CD4-positive, alpha-beta T cell (primary cell): ENCODE measurements around the gene C6orf62. TPM values are rescaled to one million over a fixed set of nuclear protein-coding genes. Genes with fewer than 3 reads are reported as not detected.
"Not testable (repeated sequence)": the region's sequence is repeated elsewhere in the genome, so short reads cannot be mapped to it uniquely, and the experiment has no call there.

Experiments used
- ATAC-seq: fragments of 200-7000 bp; cut with Tn5 transposase; one replicate; pipeline ENCODE4 v1.10.0; 2022; ENCODE audit warnings: mild to moderate bottlenecking; ENCODE audit not compliant: poor library complexity
- CTCF ChIA-PET: fragments of 350-600 bp; sonication (Branson Sonifier 250); formaldehyde crosslinking; loops from one replicate; lab custom pipeline; 2021; ENCODE audit warnings: antibody characterized with exemption, inconsistent platforms; lab: Charles Lee
- POLR2A ChIA-PET: fragments of 350-600 bp; sonication (Branson Sonifier 250); formaldehyde crosslinking; loops from one replicate; lab custom pipeline; 2021; ENCODE audit warnings: antibody characterized with exemption, inconsistent platforms; lab: Charles Lee
- DNase-seq, 14 experiments: peaks; one replicate each; pipeline ENCODE4 v3.0.0-alpha.2; 2013 to 2020; ENCODE audit warnings: mixed read lengths in 2 of 14
- H3K27ac ChIP-seq, 2 donors: one replicate each; pipeline versions ENCODE4 v1.5.1 to v1.7.0; 2013; ENCODE audit warnings: low read length in 2 of 2, low read depth in 1 of 2, mild to moderate bottlenecking in 1 of 2
- H3K27me3 ChIP-seq, 2 experiments: 1 replicate in 1 of 2; 2 replicates in 1 of 2; pipeline versions ENCODE4 v1.6.1 to v1.7.0; 2013; ENCODE audit warnings: low read length in 2 of 2, control low read depth in 1 of 2, mild to moderate bottlenecking in 1 of 2, moderate library complexity in 1 of 2; ENCODE audit not compliant: insufficient read depth in 2 of 2, control insufficient read depth in 1 of 2
- H3K36me3 ChIP-seq: one replicate; pipeline ENCODE4 v1.6.1; 2013; ENCODE audit warnings: low read length, control low read depth; ENCODE audit not compliant: insufficient read depth
- H3K4me1 ChIP-seq: one replicate; pipeline ENCODE4 v1.6.1; 2013; ENCODE audit warnings: low read length, control low read depth; ENCODE audit not compliant: insufficient read depth
- H3K4me3 ChIP-seq: one replicate; pipeline ENCODE4 v1.5.1; 2013; ENCODE audit warnings: mild to moderate bottlenecking, low read length, moderate library complexity
- H3K9me3 ChIP-seq, 2 experiments: 1 replicate in 1 of 2; 2 replicates in 1 of 2; pipeline versions ENCODE4 v1.6.1 to v1.7.0; 2013; ENCODE audit warnings: low read length in 2 of 2, mild to moderate bottlenecking in 2 of 2, control low read depth in 1 of 2, moderate library complexity in 1 of 2; ENCODE audit not compliant: control insufficient read depth in 1 of 2, insufficient read depth in 1 of 2
- H3K27ac Mint-ChIP-seq: one replicate; pipeline ENCODE4 v1.8.0; 2020; ENCODE audit warnings: mixed read lengths
- H3K27me3 Mint-ChIP-seq: one replicate; pipeline ENCODE4 v1.8.0; 2021; ENCODE audit warnings: mixed read lengths
- H3K36me3 Mint-ChIP-seq: one replicate; pipeline ENCODE4 v1.8.0; 2021; ENCODE audit warnings: low read depth, mixed read lengths
- H3K4me1 Mint-ChIP-seq: one replicate; pipeline ENCODE4 v1.8.0; 2021; ENCODE audit warnings: low read depth, mixed read lengths
- H3K4me3 Mint-ChIP-seq: one replicate; pipeline ENCODE4 v1.8.0; 2020; ENCODE audit warnings: mild to moderate bottlenecking, mixed read lengths
- H3K9me3 Mint-ChIP-seq: one replicate; pipeline ENCODE4 v1.8.0; 2020; ENCODE audit warnings: mixed read lengths
- intact Hi-C, 2 experiments: fragments of 100-400 bp; cut with DNase I in 1 of 2; cut with micrococcal nuclease in 1 of 2; formaldehyde crosslinking; loops; one replicate each; pipeline versions ENCODE4 v1.15.1 to v1.9.0; 2023 to 2025; cut with DNase I, micrococcal nuclease
- total RNA-seq, 174 experiments: library from RNA in 2 of 174; stranded (reverse) in 2 of 174; gene quantifications; one replicate each; pipeline ENCODE4 v1.2.3 and lab custom pipeline; 2021 to 2026
- TF ChIP-seq, protein P1 (sequence below): fragments of 200-600 bp; IDR thresholded peaks from one replicate; pipeline ENCODE4 v1.8.0; 2022; ENCODE audit warnings: antibody characterized with exemption, mild to moderate bottlenecking

C6orf62 gene
- total RNA-seq, 2 experiments from 2014 or later = 108 to 111 TPM

DNA sequence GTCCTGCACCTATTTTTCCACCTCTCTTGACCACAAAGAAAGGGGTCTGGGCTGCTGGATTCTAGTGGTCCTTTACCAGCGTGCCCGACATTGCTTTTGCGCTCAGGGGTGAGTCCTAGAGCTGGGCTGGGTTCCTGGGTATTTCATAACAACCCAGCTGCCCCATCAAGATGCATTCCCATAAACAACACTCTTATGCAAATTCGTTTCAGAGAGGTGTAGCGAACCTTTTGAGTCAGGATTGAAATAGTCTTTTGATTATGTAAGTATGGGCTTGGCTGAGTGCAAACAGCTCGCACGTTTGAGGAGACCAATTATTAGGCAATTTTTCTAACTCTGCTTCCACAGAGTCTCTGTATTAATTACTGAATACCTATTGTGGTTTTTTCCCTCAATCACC lies 38.4 kb downstream of the C6orf62 start:
- ChIA-PET CTCF (interaction anchor here (1.7 kb wide), 1 partner anchor 14 kb away, joined by 4 read pairs; the partner anchor contains the start of genes ACOT13 and TDP2), POLR2A (no interaction called here)
- no peak overlapping the region for H3K27ac Mint-ChIP-seq
- DNase-seq = no peak
- Histone ChIP-seq H3K9me3 (no peaks in the 10 kb centered on the region), H3K27me3 (no peaks in the 10 kb centered on the region), H3K4me3 (no peak overlapping the region), H3K4me1 (no peaks in the 10 kb centered on the region), H3K36me3 (no peaks in the 10 kb centered on the region), H3K27ac (no peak overlapping the region)
- intact Hi-C loops = no loop called here
- H3K27me3 Mint-ChIP-seq = no peaks in the 10 kb centered on the region
- no peaks in the 10 kb centered on the region for H3K36me3 Mint-ChIP-seq
- H3K9me3 Mint-ChIP-seq = no peaks in the 10 kb centered on the region
- peaks cover 4% of the 10 kb centered on the region for H3K4me1 Mint-ChIP-seq
- no peak overlapping the region for H3K4me3 Mint-ChIP-seq
- ATAC-seq = no peak
- TF ChIP-seq, protein P1, sequence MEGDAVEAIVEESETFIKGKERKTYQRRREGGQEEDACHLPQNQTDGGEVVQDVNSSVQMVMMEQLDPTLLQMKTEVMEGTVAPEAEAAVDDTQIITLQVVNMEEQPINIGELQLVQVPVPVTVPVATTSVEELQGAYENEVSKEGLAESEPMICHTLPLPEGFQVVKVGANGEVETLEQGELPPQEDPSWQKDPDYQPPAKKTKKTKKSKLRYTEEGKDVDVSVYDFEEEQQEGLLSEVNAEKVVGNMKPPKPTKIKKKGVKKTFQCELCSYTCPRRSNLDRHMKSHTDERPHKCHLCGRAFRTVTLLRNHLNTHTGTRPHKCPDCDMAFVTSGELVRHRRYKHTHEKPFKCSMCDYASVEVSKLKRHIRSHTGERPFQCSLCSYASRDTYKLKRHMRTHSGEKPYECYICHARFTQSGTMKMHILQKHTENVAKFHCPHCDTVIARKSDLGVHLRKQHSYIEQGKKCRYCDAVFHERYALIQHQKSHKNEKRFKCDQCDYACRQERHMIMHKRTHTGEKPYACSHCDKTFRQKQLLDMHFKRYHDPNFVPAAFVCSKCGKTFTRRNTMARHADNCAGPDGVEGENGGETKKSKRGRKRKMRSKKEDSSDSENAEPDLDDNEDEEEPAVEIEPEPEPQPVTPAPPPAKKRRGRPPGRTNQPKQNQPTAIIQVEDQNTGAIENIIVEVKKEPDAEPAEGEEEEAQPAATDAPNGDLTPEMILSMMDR = no peak

DNA sequence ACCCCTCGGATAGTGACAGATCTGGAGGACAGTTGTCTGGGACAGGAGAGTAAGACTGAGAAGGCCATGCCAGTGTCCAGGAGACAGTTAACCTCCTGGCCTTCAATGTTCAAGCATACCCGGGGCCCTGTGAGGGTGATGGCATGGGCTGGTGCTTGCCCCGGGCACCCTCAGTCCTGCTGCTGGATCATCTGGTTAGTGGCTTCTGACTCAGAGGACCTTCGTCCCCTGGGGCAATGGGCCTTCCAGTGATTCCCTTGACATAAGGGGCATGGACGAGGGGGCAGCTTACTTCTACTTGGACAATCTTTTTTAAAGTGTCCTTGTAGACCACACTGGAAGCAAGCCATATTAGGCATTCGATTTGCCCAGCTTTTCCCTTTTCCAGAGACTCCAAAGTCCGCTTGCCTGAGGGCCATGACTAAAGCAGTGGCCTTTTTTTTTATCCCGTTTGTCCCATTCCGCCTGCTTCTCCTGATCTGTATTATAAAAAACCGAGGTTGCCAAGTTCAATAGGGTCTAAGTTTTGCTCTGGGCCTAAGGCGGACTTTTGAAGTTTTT lies 40.1 kb downstream of the C6orf62 start:
- H3K4me3 Mint-ChIP-seq, H3K9me3 ChIP-seq, POLR2A ChIA-PET, CTCF ChIA-PET, H3K9me3 Mint-ChIP-seq, H3K4me3 ChIP-seq, intact Hi-C loops, H3K27me3 ChIP-seq, H3K27me3 Mint-ChIP-seq, H3K36me3 ChIP-seq, DNase-seq, H3K36me3 Mint-ChIP-seq, H3K27ac Mint-ChIP-seq, ATAC-seq, H3K4me1 Mint-ChIP-seq, H3K4me1 ChIP-seq, H3K27ac ChIP-seq: not testable (repeated sequence)

DNA sequence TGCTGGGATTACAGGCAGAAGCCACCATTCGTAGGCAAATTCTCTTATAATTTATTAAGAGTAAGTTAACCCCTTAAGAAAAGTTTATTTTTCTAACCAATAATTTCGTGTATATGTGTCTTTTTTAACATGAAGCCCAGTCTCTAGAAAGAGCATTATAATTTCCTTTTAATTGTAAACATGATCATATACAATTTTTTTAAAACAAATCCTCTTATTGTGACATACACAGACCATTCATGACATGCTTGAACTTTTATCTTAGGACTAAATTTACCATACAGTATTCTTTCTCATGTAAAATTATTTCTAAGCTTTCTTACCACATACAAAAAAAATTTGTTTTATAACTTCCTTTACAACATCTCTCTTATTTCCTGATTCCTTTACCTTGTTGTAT lies 45.3 kb downstream of the C6orf62 start:
- intact Hi-C loops = no loop called here
- Histone ChIP-seq H3K36me3 (no peaks in the 10 kb centered on the region), H3K27ac (no peak overlapping the region), H3K27me3 (no peaks in the 10 kb centered on the region), H3K4me1 (no peaks in the 10 kb centered on the region), H3K4me3 (no peak overlapping the region), H3K9me3 (peaks cover 0 to 8% of the 10 kb centered on the region in 2 experiments)
- H3K27ac Mint-ChIP-seq = no peak overlapping the region
- POLR2A ChIA-PET = no interaction called here
- H3K36me3 Mint-ChIP-seq = peaks cover 20% of the 10 kb centered on the region
- CTCF ChIA-PET = interaction anchor here (1.5 kb wide), 1 partner anchor 33 kb away, joined by 3 read pairs; no protein-coding TSS in a partner anchor
- DNase-seq (no peak), ATAC-seq (no peak)
- no peak overlapping the region for H3K4me3 Mint-ChIP-seq
- H3K4me1 Mint-ChIP-seq = peaks cover 4% of the 10 kb centered on the region
- no peaks in the 10 kb centered on the region for H3K9me3 Mint-ChIP-seq
- no peaks in the 10 kb centered on the region for H3K27me3 Mint-ChIP-seq
- TF ChIP-seq, protein P1 = no peak
